ENCODE results near the gene SLC35A1. TPM values are rescaled to one million over a fixed set of nuclear protein-coding genes. Genes with fewer than 3 reads are reported as not detected.
"Not testable (repeated sequence)": the region's sequence is repeated elsewhere in the genome, so short reads cannot be mapped to it uniquely, and the experiment has no call there.

Gene SLC35A1
- 12.2 and 13.6 TPM in 2 replicates for total RNA-seq

DNA sequence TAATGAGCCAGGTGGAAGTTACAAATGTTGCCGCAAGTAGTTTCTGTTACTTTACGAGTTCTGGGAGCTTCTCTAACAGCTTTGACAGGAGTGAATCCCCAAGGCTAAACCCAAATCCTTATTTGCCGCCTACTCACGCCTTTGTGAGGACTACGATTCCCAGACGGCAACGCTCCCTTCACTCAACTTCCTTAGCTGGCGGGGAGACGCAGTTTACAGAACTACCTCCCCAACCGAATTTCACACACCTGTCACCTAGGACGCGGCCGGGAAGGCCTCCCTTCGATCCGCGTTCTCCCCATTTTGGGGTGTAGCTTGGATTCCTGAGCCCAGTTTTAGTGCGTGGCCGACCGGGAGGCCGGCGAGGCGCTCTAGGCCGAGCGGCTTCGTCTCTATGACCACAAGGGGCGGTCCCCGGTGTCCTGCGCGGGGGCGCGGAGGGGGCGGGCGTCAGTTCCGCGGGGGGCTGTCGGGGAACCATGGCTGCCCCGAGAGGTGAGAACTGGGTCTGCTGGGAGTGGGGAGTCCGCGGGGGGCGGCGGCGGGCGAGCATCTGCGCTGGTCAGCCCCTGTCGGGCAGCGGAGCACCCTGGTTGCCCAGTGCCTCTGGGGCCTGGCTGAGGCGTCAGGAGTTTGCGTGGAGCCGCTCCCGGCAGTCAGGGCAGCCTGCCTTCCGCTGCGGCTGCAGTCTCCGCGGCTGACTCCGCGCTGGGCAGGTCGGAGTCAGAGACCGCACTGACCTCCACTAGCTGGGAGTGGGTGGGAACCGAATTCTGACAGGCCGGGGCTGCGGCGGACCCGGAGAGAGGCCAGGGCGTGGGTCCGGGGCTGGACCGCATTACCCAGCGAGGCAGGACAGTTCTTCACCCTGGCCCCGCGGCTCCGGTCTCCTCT is at the start of gene SLC35A1:
TSS of gene SLC35A1 (plus strand) at position 450 of the 894 bp plus-strand sequence. CDS start at position 480, 30 bp downstream.
- intact Hi-C loops (cut with micrococcal nuclease), result loop anchor here (1.0 to 5.0 kb wide), 14 partner anchors 36 to 1795 kb away; partner anchors contain the start of genes AKIRIN2, ORC3, PNRC1 and RNGTT

DNA sequence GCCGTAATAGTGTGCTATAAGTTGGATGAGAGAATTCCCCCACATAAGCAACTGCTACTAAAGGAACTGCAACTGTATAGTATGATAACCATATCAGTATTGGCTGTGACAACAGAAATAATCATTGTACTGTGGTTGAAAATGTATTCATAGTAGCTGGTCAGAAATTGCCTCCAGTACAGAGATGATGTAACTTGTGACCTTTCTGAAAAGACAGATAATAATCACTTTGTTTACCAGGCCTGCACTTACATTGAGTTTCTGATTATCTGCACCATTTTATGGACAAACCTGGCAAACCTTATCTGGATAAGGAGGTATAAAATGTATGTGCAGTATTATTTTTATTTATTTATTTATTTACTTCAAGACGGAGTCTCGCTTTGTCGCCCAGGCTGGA is 46.0 kb upstream of the SLC35A1 start:
- intact Hi-C loops (cut with micrococcal nuclease), result no loop called here

GRCh38 chr6:87430499-87430898 is 42.3 kb upstream of the SLC35A1 start:
- intact Hi-C loops (cut with micrococcal nuclease), result no loop called here

GRCh38 chr6:87431263-87431662 is 41.5 kb upstream of the SLC35A1 start:
- intact Hi-C loops (cut with micrococcal nuclease), result no loop called here

DNA sequence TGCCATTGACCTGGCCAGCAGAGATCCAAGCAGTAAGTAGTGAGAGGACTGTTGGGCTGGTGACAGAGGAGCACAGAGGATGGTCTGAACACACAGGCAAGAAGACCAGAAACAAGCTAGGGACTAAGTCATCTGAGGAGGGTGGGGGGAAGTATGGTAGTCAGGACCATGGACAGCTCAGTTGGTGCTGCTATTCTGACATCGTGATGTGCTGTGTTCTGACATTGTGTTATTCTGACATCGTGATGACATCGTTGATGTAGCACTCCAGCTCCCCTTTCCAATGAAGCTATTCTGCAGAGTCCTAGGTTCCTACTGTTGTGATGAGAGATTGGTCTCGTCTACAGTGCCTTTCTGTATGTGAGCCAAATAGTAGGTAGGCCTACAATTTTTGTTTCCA is 36.3 kb upstream of the SLC35A1 start:
- intact Hi-C loops (cut with micrococcal nuclease), result loop anchor here (1.0 kb wide), 4 partner anchors 28 to 114 kb away; partner anchors contain the start of gene SMIM8

DNA sequence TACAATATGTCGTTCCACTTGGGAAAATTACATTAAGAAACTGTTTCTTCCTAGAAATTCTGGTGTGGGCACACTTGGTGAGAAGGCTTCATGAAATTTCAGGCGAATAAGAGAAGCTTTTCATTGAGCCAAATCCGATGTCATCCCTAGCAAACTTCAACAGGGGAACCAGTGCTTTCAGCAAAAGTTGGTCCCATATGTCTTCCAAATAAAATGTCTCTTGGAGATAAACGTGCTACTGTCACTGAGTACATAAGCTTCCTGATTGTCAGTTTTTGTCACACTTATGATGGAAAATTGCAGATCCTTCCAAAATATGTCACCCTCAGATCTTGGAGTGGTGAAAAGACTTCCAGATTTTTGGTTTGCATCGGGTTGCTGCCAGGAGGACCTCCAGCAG is 31.1 kb upstream of the SLC35A1 start:
- intact Hi-C loops (cut with micrococcal nuclease), result no loop called here

DNA sequence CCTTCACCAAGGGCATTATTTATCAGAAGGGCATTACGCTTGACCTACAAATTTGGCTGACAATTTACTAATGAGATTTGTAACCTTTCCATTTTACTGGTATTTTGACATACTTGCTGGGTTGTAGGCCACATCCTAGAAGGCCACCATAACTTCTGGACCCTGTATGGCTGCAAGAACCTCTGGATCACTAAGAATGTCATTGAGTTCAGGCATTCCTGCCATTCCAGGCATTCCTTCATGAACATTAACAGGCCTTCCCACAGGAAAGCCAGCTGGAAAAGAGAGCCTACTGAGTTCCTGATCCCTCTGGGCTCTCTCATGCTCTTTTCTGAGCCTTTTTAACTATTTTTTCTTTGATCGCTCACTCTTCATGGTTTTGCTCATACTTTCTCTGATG is 28.4 kb upstream of the SLC35A1 start:
- intact Hi-C loops (cut with micrococcal nuclease), result no loop called here

DNA sequence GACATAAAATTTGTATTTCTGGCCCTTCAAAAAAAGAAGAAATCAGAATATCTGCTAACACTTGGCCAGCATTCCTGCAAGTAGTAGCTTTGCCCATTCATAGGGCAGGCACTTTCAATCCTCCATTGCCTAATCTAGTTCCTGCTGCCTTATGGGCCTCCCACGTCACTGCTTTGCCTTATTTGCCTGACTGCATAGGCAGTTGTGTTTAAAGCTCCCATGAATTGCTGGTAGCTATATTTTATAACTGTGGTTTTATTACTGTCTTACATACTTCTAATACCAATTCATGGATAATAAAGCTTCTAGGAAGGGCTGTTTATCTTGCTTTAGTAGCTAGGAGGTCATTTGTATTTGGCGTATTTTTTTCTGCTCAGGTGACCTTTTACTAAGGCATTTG is 7.7 kb upstream of the SLC35A1 start:
- intact Hi-C loops (cut with micrococcal nuclease), result no loop called here

DNA sequence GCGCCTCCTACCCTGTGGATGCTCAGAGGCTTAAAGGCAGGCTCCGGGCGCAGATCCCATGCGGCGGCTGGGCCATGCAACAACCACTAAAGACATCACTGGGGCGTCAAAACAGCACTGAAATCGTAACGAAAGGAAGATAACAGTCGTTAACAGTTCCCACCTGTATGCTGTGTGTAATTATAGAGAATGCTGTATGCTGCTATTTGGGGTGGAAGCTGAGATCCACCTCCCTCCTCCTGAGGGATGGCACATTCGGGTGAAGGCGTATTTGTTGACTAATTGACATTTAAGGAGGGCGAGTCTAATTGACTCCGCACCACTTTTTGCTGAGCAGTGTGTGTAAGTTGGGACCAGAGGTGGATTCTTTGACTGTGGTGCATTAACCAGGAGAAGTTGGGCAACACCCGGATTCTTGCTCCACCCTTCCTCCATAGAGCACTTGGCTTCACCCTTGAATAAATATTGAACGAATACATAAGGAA is 687 bp downstream of the SLC35A1 start:
- intact Hi-C loops (cut with micrococcal nuclease), result loop anchor here (1.0 to 5.0 kb wide), 9 partner anchors 37 to 1796 kb away; partner anchors contain the start of genes PNRC1 and RNGTT

GRCh38 chr6:87481931-87482330 is 9.2 kb downstream of the SLC35A1 start:
- intact Hi-C loops (cut with micrococcal nuclease), result no loop called here

- intact Hi-C loops (cut with micrococcal nuclease), result no loop called here
These were observed 9.6 kb downstream of the SLC35A1 start for GRCh38 chr6:87482366-87482765.

DNA sequence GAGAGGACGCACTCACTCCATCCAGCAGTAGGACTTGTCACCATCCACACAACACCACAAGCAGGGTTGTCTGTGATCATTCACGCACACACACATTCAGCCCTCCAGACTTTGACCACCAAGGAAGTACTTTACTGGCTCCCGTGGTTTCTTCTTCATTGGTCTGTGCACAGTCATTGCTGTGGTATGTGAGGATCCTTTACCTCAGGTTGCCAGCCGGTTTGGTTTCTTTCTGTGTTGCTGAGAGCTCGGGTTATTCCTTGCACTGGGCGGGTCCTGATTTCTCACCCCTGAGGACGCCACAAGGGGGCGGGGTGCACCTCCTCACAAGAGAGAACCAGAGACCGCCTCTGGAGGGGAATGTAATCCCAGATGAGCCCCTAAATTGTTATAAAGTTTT is 11.2 kb downstream of the SLC35A1 start:
- intact Hi-C loops (cut with micrococcal nuclease), result no loop called here

- intact Hi-C loops (cut with micrococcal nuclease), result no loop called here
These were observed 11.7 kb downstream of the SLC35A1 start for GRCh38 chr6:87484491-87484890.

GRCh38 chr6:87487555-87487954 is 14.8 kb downstream of the SLC35A1 start:
- intact Hi-C loops (cut with micrococcal nuclease), result no loop called here

DNA sequence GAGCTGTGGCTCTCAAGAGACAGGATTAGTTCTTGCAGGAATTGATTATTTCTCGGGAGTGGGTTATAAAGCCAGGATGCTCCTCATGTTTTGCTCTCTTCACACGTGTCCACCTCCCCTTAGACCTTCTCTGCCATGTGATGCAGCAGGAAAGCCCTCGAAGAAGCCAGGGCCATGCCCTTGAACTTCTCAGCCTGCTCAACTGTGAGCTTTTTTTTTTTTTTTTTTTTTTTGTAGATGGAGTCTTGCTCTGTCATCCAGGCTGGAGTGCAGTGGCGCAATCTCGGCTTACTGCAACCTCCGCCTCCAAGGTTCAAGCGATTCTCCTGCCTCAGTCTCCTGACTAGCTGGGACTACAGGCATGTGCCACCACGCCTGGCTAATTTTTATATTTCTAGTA is 16.6 kb downstream of the SLC35A1 start:
- intact Hi-C loops (cut with micrococcal nuclease), result not testable (repeated sequence)

- intact Hi-C loops (cut with micrococcal nuclease), result no loop called here
These were observed 22.1 kb downstream of the SLC35A1 start for GRCh38 chr6:87494761-87495422.

DNA sequence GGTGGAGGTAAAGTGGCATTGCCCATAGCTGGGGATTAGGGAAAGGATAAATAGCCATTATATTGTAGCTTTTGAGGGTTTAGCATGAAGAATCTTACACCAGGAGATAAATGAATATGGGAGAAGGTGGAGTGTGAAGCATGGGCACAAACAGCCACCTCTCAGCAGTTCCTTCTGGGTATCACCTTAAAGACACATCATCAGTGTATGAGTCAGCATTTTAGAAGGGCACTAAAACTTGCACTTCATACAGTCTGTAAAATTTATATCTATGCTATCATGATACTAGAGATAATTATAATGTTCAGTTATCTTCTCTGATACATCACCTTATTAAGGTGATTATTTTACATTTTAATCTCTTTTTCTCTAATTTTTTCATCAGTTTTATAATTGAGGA is 25.3 kb downstream of the SLC35A1 start:
- intact Hi-C loops (cut with micrococcal nuclease), result no loop called here

- intact Hi-C loops (cut with micrococcal nuclease), result no loop called here
These were observed 29.2 kb downstream of the SLC35A1 start for GRCh38 chr6:87501809-87502572.

GRCh38 chr6:87504441-87504840 is 31.7 kb downstream of the SLC35A1 start:
- intact Hi-C loops (cut with micrococcal nuclease), result no loop called here

- intact Hi-C loops (cut with micrococcal nuclease), result no loop called here
These were observed 42.1 kb downstream of the SLC35A1 start for GRCh38 chr6:87514831-87515230.

- intact Hi-C loops (cut with micrococcal nuclease), result no loop called here
These were observed 45.7 kb downstream of the SLC35A1 start for GRCh38 chr6:87518453-87518852.
